RWPE1 (cell line): Measurements from ENCODE around the gene BCL11A.

Source experiments
- CTCF ChIA-PET: fragments of 350-600 bp; sonication (Branson Sonifier 250); formaldehyde crosslinking; extraction: SDS; loops from one replicate; lab custom pipeline; 2021; lab: Yijun Ruan, JAX
- POLR2A ChIA-PET: fragments of 400-600 bp; formaldehyde crosslinking; extraction: SDS; loops from one replicate; lab custom pipeline; 2020; ENCODE audit warnings: antibody characterized with exemption; ENCODE audit not compliant: low non-redundant PET; lab: Yijun Ruan, JAX
- DNase-seq: peaks from one replicate; pipeline ENCODE4 v3.0.0; 2012; ENCODE audit warnings: low spot score
- H3K27ac ChIP-seq: fragments of 450-650 bp; 2 replicates; pipeline ENCODE4 v1.5.1; 2017
- CTCF ChIP-seq: fragments of 450-650 bp; conservative IDR thresholded peaks from 2 replicates; pipeline ENCODE4 v1.5.1; 2017; ENCODE audit warnings: low read depth, mild to moderate bottlenecking

The BCL11A gene

GRCh38 chr2:60492548-60492947 is 60.9 kb downstream of the BCL11A start:
- H3K27ac ChIP-seq: no peak overlapping the region
- no peak for TF ChIP-seq CTCF
- ChIA-PET POLR2A (no interaction called here), CTCF (no interaction called here)
- DNase-seq: no peak

GRCh38 chr2:60490848-60491247 is 62.6 kb downstream of the BCL11A start:
- no peak for DNase-seq
- no peak for TF ChIP-seq CTCF
- H3K27ac ChIP-seq: no peak overlapping the region
- CTCF ChIA-PET: no interaction called here
- POLR2A ChIA-PET: no interaction called here

GRCh38 chr2:60490441-60490840 is 63.0 kb downstream of the BCL11A start:
- no peak for DNase-seq
- POLR2A ChIA-PET: no interaction called here
- CTCF ChIA-PET: no interaction called here
- TF ChIP-seq CTCF: no peak
- no peak overlapping the region for H3K27ac ChIP-seq

- ChIA-PET POLR2A (no interaction called here), CTCF (no interaction called here)
- DNase-seq: no peak
- H3K27ac ChIP-seq: no peak overlapping the region
- TF ChIP-seq CTCF: no peak
Observed at GRCh38 chr2:60489289-60489688, 64.2 kb downstream of the BCL11A start.

DNA sequence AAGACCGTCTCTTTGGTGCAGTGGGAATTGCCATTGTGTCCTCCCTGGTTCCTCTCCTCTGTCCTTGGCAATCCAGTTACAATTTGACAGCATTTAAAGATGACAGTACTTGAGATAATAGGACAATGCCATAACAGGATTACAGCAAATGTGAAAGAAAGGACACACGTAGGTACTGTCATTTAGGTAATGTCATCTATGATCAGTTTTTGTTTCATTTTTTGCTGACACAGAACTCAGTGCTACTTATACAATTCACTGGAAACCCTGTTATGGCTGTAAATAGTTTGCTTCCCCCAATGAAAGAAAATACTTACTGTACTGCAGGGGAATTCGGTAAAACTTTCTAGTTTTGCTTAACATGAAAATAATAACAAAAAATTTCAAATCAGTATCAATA is 65.2 kb downstream of the BCL11A start:
- ChIA-PET CTCF (no interaction called here), POLR2A (no interaction called here)
- no peak for DNase-seq
- no peak overlapping the region for H3K27ac ChIP-seq
- TF ChIP-seq CTCF: no peak

DNA sequence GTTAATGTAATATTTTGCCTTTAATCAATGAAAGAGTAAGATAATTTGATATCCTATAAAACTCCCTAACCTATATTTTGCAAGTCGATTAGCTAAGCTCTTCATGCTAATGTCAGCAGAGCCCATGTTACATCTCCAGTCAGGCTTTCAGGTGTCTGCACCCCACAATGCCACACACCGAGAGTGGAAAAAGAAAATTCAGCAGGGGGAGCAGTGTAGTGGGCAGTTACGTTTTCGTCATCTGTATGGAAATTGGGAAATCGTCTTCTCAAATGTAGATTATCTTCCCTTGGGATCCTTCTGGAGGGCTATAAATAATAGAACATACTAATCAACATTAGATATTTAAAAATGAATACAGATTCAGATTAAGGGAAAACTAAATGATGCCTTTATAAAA is 66.3 kb downstream of the BCL11A start:
- DNase-seq: no peak
- no peak for TF ChIP-seq CTCF
- H3K27ac ChIP-seq: no peak overlapping the region
- ChIA-PET CTCF (no interaction called here), POLR2A (no interaction called here)

GRCh38 chr2:60486551-60486950 is 66.9 kb downstream of the BCL11A start:
- CTCF ChIA-PET: interaction anchor here (0.6 kb wide), 1 partner anchor 333 kb away, joined by 3 read pairs; no protein-coding TSS in a partner anchor
- no peak overlapping the region for H3K27ac ChIP-seq
- POLR2A ChIA-PET: no interaction called here
- TF ChIP-seq CTCF: no peak
- no peak for DNase-seq
